Breast epithelium (tissue), 3 donors: ENCODE measurements around the gene OR13C2.

Experiments
- POLR2AphosphoS5 ChIP-seq, 3 donors: sonication (generic); formaldehyde crosslinking; IDR thresholded peaks; one replicate each; pipeline ENCODE4 v1.6.1; 2017; ENCODE audit warnings: antibody characterized with exemption in 3 of 3
- TF ChIP-seq, protein P1 (sequence below), 3 donors: fragments of 450-650 bp; IDR thresholded peaks; one replicate each; pipeline ENCODE4 v1.5.1; 2016 to 2017; ENCODE audit warnings: antibody characterized with exemption in 3 of 3, mild to moderate bottlenecking in 3 of 3, moderate library complexity in 3 of 3

- TF ChIP-seq, protein P1, sequence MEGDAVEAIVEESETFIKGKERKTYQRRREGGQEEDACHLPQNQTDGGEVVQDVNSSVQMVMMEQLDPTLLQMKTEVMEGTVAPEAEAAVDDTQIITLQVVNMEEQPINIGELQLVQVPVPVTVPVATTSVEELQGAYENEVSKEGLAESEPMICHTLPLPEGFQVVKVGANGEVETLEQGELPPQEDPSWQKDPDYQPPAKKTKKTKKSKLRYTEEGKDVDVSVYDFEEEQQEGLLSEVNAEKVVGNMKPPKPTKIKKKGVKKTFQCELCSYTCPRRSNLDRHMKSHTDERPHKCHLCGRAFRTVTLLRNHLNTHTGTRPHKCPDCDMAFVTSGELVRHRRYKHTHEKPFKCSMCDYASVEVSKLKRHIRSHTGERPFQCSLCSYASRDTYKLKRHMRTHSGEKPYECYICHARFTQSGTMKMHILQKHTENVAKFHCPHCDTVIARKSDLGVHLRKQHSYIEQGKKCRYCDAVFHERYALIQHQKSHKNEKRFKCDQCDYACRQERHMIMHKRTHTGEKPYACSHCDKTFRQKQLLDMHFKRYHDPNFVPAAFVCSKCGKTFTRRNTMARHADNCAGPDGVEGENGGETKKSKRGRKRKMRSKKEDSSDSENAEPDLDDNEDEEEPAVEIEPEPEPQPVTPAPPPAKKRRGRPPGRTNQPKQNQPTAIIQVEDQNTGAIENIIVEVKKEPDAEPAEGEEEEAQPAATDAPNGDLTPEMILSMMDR (IDR thresholded peaks at IDR 0.05), result no peak
- TF ChIP-seq POLR2AphosphoS5 (IDR thresholded peaks at IDR 0.05), result no peak
Observed at GRCh38 chr9:104633976-104634520, 28.6 kb upstream of the OR13C2 start.
